Measurements from ENCODE around the gene CLEC12A. TPM values are rescaled to one million over a fixed set of nuclear protein-coding genes. Genes with fewer than 3 reads are reported as not detected.
"Not testable (repeated sequence)": the region's sequence is repeated elsewhere in the genome, so short reads cannot be mapped to it uniquely, and the experiment has no call there.

The CLEC12A gene
- total RNA-seq, 4 donors from 2014 or later = 0.64 to 1.5 TPM; not detected in 2

DNA sequence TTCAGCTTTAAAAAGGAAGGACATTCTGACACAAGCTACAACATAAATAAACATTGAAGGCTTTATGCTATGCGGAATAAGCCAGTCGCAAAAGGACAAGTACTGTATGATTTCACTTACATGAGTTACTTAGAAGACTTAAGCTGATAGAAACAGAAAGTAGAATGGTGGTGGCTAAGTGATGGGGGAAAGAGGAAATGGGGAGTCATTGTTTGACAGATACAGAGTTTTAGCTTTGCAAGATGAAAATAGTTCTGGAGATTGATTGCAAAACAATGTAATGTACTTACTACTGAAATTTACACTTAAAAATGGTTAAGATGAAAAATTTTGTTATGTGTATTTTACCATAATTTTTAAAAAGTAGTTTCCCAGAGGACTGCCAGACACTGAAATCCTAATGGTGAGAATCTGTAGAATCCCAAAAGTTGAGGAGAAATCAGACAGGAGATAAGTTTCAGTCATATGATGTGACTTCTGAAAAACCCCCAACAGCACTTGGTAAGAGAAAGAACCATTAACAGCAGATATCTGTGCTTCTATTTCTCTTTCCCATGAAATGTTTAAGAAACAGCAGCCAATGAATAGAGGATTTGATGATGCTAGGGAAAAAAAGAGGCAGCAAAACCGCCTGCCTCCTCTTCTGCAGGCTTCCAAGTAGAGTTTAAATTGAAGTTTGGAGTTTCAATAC is 22.5 kb upstream of the CLEC12A start:
- Histone ChIP-seq H3K4me1 (no peaks in the 10 kb centered on the region), H3K4me3 (no peak overlapping the region), H3K36me3 (no peaks in the 10 kb centered on the region), H3K27ac (no peak overlapping the region), H3K27me3 (no peaks in the 10 kb centered on the region), H3K9me3 (no peaks in the 10 kb centered on the region)
- no peak for DNase-seq
- TF ChIP-seq, protein P1, sequence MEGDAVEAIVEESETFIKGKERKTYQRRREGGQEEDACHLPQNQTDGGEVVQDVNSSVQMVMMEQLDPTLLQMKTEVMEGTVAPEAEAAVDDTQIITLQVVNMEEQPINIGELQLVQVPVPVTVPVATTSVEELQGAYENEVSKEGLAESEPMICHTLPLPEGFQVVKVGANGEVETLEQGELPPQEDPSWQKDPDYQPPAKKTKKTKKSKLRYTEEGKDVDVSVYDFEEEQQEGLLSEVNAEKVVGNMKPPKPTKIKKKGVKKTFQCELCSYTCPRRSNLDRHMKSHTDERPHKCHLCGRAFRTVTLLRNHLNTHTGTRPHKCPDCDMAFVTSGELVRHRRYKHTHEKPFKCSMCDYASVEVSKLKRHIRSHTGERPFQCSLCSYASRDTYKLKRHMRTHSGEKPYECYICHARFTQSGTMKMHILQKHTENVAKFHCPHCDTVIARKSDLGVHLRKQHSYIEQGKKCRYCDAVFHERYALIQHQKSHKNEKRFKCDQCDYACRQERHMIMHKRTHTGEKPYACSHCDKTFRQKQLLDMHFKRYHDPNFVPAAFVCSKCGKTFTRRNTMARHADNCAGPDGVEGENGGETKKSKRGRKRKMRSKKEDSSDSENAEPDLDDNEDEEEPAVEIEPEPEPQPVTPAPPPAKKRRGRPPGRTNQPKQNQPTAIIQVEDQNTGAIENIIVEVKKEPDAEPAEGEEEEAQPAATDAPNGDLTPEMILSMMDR (IDR thresholded peaks at IDR 0.05) = no peak
- TF ChIP-seq POLR2A (IDR thresholded peaks at IDR 0.05) = no peak
- 56 to 77% methylated on average over 3 of the region's 3 CpGs for WGBS, 2 donors
- intact Hi-C loops (cut with DNase I) = no loop called here

DNA sequence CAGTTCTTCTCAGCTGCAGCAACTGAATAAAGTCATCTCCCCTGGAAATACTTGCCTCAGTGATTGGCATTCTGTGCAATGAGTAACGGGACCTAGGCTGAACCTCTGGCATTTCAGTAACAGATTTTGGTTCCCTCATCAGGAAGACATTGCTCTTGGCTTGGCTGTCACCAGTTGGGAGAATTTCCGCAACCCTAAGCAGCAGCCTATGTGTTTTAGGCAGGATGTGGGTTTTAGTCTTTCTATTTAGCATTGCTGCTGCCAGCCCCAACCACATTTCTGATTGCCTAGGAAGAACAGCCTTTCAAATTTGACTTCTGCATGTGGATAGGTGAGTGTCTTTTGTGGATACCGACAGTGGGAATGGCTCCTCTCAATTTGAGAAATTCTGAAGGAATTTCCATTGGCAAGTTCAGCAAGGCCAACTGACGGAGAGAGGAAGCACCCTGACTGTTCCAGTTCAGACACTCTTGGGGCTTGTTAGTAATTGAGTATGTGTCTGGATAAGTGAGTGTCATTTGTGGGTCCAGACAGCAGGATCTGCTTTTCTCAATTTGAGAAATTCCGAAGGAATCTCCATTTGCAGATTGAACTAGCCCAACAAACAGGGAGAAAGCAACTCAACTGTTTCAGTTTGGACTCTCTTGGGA is 20.1 kb upstream of the CLEC12A start:
- intact Hi-C loops (cut with DNase I) = no loop called here
- DNase-seq = no peak
- H3K9me3 ChIP-seq = no peaks in the 10 kb centered on the region
- H3K4me1 ChIP-seq = no peaks in the 10 kb centered on the region
- H3K27me3 ChIP-seq = no peaks in the 10 kb centered on the region
- WGBS, 2 donors = 43 to 73% methylated on average over 5 of the region's 5 CpGs
- no peak overlapping the region for H3K27ac ChIP-seq
- no peak for TF ChIP-seq POLR2A (IDR thresholded peaks at IDR 0.05)
- TF ChIP-seq, protein P1 (IDR thresholded peaks at IDR 0.05) = no peak
- H3K4me3 ChIP-seq = no peak overlapping the region
- H3K36me3 ChIP-seq = no peaks in the 10 kb centered on the region

DNA sequence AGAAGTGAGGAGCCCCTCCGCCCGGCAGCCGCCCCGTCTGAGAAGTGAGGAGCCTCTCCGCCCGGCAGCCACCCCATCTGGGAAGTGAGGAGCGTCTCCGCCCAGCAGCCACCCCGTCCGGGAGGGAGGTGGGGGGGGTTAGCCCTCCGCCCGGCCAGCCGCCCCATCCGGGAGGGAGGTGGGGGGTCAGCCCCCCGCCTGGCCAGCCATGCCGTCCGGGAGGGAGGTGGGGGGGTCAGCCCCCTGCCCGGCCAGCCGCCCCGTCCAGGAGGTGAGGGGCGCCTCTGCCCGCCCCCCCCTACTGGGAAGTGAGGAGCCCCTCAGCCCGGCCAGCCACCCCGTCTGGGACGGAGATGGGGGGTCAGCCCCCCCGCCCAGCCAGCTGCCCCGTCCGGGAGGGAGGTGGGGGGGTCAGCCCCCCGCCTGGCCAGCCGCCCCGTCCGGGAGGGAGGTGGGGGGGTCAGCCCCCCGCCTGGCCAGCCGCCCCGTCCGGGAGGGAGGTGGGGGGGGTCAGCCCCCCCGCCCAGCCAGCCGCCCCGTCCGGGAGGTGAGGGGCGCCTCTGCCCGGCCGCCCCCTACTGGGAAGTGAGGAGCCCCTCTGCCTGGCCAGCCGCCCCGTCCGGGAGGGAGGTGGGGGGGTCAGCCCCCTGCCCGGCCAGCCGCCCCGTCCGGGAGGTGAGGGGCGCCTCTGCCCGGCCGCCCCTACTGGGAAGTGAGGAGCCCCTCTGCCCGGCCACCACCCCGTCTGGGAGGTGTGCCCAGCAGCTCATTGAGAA is 18.1 kb upstream of the CLEC12A start:
- H3K27ac ChIP-seq; H3K4me1 ChIP-seq; H3K27me3 ChIP-seq; H3K36me3 ChIP-seq; DNase-seq; H3K9me3 ChIP-seq; H3K4me3 ChIP-seq; intact Hi-C loops (cut with DNase I): not testable (repeated sequence)
- no CpG with 5 or more reads among the region's 55 CpGs for WGBS, 2 donors

DNA sequence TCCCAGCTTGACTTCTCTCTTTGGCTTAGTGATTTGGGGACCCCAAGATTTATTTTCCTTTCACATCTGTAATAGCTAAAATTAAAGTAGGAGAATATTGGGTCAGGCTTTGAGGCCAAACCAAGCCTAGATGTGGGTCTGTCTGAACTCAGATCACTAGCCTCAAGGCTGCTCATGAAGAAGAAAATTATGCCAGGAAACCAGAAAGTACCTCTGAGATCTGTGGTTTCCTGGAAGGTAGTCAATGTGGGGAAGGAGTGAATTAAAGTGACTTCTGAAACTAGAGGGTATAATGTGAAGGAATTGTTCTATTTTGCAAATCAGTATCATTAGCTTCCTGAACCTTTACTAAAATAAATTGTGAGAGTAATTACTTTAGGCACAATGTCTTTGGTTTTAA is 13.4 kb upstream of the CLEC12A start:
- H3K4me1 ChIP-seq = no peaks in the 10 kb centered on the region
- H3K27ac ChIP-seq = no peak overlapping the region
- intact Hi-C loops (cut with DNase I) = no loop called here
- no peak overlapping the region for H3K4me3 ChIP-seq
- no peaks in the 10 kb centered on the region for H3K36me3 ChIP-seq
- TF ChIP-seq, protein P1 (IDR thresholded peaks at IDR 0.05) = no peak
- TF ChIP-seq POLR2A (IDR thresholded peaks at IDR 0.05) = no peak
- no peaks in the 10 kb centered on the region for H3K27me3 ChIP-seq
- no peaks in the 10 kb centered on the region for H3K9me3 ChIP-seq
- no peak for DNase-seq

DNA sequence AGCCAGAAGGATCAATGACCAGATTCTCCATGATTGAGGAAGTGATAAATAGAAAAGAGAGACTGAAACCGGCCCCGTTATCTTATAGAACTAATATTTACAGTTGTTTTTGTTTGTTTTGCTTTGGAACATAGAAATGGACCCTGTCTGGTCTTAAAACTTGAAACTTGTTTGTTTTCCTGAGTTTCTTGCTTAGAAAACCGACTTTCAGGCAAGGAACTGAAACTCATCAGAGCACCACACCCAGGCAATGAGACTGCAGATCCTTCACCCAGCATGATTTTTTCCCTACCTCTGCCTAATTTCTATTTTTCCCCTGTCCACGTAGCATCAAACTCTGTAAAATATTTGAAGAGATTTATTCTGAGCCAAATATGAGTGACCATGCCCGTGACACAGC is 10.6 kb upstream of the CLEC12A start:
- DNase-seq = no peak
- no peak overlapping the region for H3K27ac ChIP-seq
- H3K27me3 ChIP-seq = no peaks in the 10 kb centered on the region
- WGBS, 2 donors = 60 to 76% methylated on average over 5 of the region's 5 CpGs
- intact Hi-C loops (cut with DNase I) = no loop called here
- no peaks in the 10 kb centered on the region for H3K9me3 ChIP-seq
- no peaks in the 10 kb centered on the region for H3K36me3 ChIP-seq
- no peaks in the 10 kb centered on the region for H3K4me1 ChIP-seq
- TF ChIP-seq POLR2A (IDR thresholded peaks at IDR 0.05) = no peak
- TF ChIP-seq, protein P1 (IDR thresholded peaks at IDR 0.05) = no peak
- no peak overlapping the region for H3K4me3 ChIP-seq
